Measurements from ENCODE around the gene SLC15A5.

GRCh38 chr12:16282081-16282480, 4.6 kb upstream of the SLC15A5 start:
- TF ChIP-seq, protein P1, sequence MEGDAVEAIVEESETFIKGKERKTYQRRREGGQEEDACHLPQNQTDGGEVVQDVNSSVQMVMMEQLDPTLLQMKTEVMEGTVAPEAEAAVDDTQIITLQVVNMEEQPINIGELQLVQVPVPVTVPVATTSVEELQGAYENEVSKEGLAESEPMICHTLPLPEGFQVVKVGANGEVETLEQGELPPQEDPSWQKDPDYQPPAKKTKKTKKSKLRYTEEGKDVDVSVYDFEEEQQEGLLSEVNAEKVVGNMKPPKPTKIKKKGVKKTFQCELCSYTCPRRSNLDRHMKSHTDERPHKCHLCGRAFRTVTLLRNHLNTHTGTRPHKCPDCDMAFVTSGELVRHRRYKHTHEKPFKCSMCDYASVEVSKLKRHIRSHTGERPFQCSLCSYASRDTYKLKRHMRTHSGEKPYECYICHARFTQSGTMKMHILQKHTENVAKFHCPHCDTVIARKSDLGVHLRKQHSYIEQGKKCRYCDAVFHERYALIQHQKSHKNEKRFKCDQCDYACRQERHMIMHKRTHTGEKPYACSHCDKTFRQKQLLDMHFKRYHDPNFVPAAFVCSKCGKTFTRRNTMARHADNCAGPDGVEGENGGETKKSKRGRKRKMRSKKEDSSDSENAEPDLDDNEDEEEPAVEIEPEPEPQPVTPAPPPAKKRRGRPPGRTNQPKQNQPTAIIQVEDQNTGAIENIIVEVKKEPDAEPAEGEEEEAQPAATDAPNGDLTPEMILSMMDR (IDR thresholded peaks at IDR 0.05): no peak
- TF ChIP-seq POLR2AphosphoS5 (IDR thresholded peaks at IDR 0.05; ENCODE audit: low read depth, low read length) (no peak), SIN3A (IDR thresholded peaks at IDR 0.05; ENCODE audit: borderline replicate concordance, insufficient read depth, low read depth, low read length) (no peak), REST (IDR thresholded peaks at IDR 0.05; ENCODE audit: insufficient read depth in 1 of 2, low read depth in 2 of 2, low read length in 1 of 2) (no peak), TCF7L2 (IDR thresholded peaks at IDR 0.05; ENCODE audit: low read depth, low read length) (no peak)
